Stomach smooth muscle (tissue), 2 donors: Measurements from ENCODE around the gene LGI4.

Source experiments
- H3K27ac ChIP-seq: one replicate; pipeline ENCODE4 v1.7.0; 2013; ENCODE audit warnings: mild to moderate bottlenecking, low read length, inconsistent platforms
- H3K27me3 ChIP-seq, 2 donors: one replicate each; pipeline ENCODE4 v1.7.0; 2013; ENCODE audit warnings: low read length in 2 of 2; ENCODE audit not compliant: insufficient read depth in 2 of 2, control insufficient read depth in 1 of 2
- H3K36me3 ChIP-seq, 2 donors: one replicate each; pipeline ENCODE4 v1.7.0; 2013; ENCODE audit warnings: low read length in 2 of 2; ENCODE audit not compliant: control insufficient read depth in 2 of 2, insufficient read depth in 2 of 2
- H3K4me1 ChIP-seq: one replicate; pipeline ENCODE4 v1.7.0; 2013; ENCODE audit warnings: low read length; ENCODE audit not compliant: control insufficient read depth, insufficient read depth
- H3K4me3 ChIP-seq, 2 donors: one replicate each; pipeline ENCODE4 v1.7.0; 2013; ENCODE audit warnings: low read length in 2 of 2
- H3K9ac ChIP-seq, 2 donors: one replicate each; pipeline ENCODE4 v1.7.0; 2013; ENCODE audit warnings: low read length in 2 of 2, mild to moderate bottlenecking in 1 of 2
- H3K9me3 ChIP-seq, 2 donors: one replicate each; pipeline ENCODE4 v1.7.0; 2013; ENCODE audit warnings: low read length in 2 of 2; ENCODE audit not compliant: control insufficient read depth in 2 of 2
- donor health status: healthy.
- donor health status: Pancreatic carcinoma.

Gene LGI4

DNA sequence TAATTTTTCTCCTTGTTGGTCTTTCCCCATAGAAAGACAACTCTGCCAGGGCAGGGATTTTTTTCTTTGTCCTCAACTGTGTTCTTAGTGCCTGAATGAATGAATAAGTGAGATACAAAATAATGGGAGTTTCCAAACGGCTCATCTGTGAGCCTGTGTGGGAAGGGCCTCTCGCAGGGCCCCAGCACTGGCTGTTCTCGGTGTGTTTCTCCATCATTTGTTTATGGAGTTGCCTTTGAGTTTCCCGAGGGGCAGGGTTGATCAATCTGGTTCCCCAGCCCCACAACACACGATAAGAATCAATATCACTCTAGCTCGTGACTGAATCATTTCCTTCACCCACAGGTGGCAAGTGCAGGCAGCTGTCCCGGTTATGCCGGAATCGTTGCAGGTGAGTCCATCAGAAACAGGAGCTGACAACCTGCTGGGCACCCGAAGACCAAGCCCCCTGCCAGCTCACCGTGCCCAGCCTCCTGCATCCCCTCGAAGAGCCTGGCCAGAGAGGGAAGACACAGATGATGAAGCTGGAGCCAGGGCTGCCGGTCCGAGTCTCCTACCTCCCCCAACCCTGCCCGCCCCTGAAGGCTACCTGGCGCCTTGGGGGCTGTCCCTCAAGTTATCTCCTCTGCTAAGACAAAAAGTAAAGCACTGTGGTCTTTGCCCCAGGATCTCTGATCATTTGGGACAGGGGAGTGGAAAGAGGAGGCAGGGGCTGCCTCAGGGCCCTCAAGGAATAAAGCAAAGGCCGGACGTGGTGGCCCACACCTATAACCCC is 34.5 kb upstream of the LGI4 start:
- Histone ChIP-seq H3K9ac (no peak overlapping the region), H3K4me1 (no peaks in the 10 kb centered on the region), H3K27me3 (peaks cover 0 to 2% of the 10 kb centered on the region in 2 donors), H3K9me3 (peaks cover 13% of the 10 kb centered on the region in 2 donors), H3K4me3 (no peak overlapping the region), H3K36me3 (peaks cover 4 to 7% of the 10 kb centered on the region in 2 donors), H3K27ac (no peak overlapping the region)

DNA sequence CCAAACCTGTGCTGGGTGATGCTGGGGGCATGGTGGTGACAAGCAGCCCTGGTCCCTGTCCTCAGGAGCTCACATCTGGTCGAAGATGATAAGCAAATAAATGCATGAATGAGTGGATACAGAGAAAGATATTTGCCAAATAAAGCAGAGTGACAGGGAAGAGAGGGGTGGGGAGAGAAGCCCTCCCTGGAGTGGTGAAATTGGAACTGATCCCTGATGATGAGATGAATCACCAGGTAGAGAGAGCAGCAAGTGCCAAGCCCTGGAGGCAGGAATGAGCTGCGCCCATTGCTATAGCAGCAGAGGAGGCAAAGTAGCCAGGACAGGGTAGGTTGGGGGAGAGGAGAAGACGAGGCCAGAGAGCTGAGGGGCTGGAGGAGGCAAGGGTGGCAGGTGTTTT is 33.3 kb upstream of the LGI4 start:
- Histone ChIP-seq H3K36me3 (peaks cover 4 to 9% of the 10 kb centered on the region in 2 donors), H3K4me3 (no peak overlapping the region), H3K27ac (no peak overlapping the region), H3K27me3 (peaks cover 0 to 2% of the 10 kb centered on the region in 2 donors), H3K9ac (no peak overlapping the region), H3K9me3 (peaks cover 14 to 17% of the 10 kb centered on the region in 2 donors), H3K4me1 (no peaks in the 10 kb centered on the region)

- no peak overlapping the region for H3K4me3 ChIP-seq
- no peak overlapping the region for H3K9ac ChIP-seq
- no peak overlapping the region for H3K27ac ChIP-seq
- peaks cover 14 to 20% of the 10 kb centered on the region in 2 donors for H3K9me3 ChIP-seq
- H3K27me3 ChIP-seq = peaks cover 0 to 2% of the 10 kb centered on the region in 2 donors
- no peaks in the 10 kb centered on the region for H3K4me1 ChIP-seq
- H3K36me3 ChIP-seq = peaks cover 5 to 9% of the 10 kb centered on the region in 2 donors
Measured at GRCh38 chr19:35167251-35168119, 32.6 kb upstream of the LGI4 start.

DNA sequence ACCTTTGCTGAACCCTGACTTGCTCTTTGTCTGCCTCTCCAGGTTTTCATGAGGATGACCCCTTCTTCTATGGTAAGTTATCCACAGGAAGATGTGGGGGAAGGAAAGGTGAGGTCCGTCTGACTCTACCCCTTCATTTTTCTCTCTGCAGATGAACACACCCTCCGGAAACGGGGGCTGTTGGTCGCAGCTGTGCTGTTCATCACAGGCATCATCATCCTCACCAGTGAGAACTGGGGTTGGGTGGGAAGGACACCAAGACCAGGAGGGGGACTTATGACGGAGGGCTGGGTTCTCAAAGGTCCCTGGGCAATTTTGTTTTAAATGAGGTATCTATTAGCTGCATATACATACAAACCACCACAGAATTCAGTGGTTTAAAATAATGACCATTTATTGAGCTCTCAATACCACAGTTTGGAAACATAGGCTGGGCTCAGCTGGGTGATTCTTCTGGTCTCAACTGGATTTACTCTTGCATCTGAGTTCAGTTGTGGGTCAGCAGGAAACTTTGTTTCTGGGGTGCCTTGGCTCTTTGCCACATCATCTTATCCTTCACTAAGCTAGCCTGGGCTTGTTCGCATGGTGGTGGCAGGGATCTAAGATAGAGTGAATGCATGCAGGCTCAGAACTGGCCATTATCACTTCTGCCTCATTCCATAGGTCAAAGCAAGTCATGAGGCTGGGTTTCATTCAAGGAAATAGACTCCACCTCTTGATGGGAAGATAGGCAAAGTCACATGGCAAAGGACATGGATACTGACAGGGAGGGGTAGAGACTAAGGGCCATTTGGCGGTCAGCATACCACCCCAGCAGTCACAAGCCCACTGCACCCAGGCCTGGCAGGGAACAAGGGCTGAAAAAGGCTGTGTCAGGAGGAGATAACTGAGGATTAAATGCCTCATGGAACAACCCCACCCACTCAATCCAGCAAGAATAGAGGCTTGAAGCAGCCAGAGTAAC is 31.5 kb upstream of the LGI4 start:
- no peak overlapping the region for H3K9ac ChIP-seq
- no peak overlapping the region for H3K27ac ChIP-seq
- H3K4me3 ChIP-seq = no peak overlapping the region
- H3K27me3 ChIP-seq = peaks cover under 1 to 2% of the 10 kb centered on the region in 2 donors
- peaks cover 17 to 22% of the 10 kb centered on the region in 2 donors for H3K9me3 ChIP-seq
- peaks cover 7 to 9% of the 10 kb centered on the region in 2 donors for H3K36me3 ChIP-seq
- no peaks in the 10 kb centered on the region for H3K4me1 ChIP-seq

DNA sequence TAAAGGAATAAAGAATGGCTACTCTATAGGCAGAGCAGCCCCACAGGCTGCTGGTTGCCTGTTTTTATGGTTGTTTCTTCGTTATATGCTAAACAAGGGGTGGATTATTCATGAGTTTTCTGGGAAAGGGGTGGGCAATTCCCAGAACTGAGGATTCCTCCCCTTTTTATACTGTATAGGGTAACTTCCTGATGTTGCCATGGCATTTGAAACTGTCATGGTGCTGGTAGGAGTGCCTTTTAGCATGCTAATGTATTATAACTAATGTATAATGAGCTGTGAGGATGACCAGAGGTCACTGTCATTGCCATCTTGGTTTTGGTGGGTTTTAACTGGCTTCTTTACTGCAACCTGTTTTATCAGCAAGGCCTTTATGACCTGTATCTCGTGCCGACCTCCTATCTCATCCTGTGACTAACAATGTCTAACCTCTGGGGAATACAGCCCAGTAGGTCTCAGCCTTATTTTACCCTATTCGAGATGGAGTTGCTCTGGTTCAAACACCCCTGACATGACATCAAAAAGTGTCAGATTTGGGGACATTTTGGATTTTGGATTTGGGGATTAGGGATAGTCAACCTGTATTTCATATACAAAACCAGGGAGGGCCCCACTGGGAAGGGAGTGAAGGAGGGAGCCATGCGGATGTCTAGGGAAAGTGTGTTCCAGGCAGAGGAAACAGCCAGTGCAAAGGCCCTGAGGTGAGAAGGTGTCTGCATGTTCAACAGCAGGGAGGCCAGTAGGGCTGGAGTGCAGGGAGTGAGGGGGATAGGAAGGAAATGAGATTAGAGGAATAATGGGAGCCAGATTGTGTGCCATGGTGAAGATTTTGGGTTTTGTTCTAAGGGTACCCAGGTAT is 30.6 kb upstream of the LGI4 start:
- no peak overlapping the region for H3K4me3 ChIP-seq
- H3K27me3 ChIP-seq = peaks cover 2% of the 10 kb centered on the region in 2 donors
- H3K36me3 ChIP-seq = peaks cover 7 to 9% of the 10 kb centered on the region in 2 donors
- no peak overlapping the region for H3K27ac ChIP-seq
- H3K9me3 ChIP-seq = peaks cover 17 to 22% of the 10 kb centered on the region in 2 donors
- no peaks in the 10 kb centered on the region for H3K4me1 ChIP-seq
- H3K9ac ChIP-seq = no peak overlapping the region

GRCh38 chr19:35164418-35164817 is 29.6 kb upstream of the LGI4 start:
- Histone ChIP-seq H3K36me3 (peaks cover 7 to 9% of the 10 kb centered on the region in 2 donors), H3K4me3 (no peak overlapping the region), H3K27ac (no peak overlapping the region), H3K9ac (no peak overlapping the region), H3K27me3 (peaks cover 2% of the 10 kb centered on the region in 2 donors), H3K4me1 (no peaks in the 10 kb centered on the region), H3K9me3 (peaks cover 17 to 22% of the 10 kb centered on the region in 2 donors)

- Histone ChIP-seq H3K27me3 (peaks cover 0 to 2% of the 10 kb centered on the region in 2 donors), H3K4me3 (no peak overlapping the region), H3K9me3 (peaks cover 17 to 22% of the 10 kb centered on the region in 2 donors), H3K36me3 (peaks cover 7 to 9% of the 10 kb centered on the region in 2 donors), H3K4me1 (no peaks in the 10 kb centered on the region), H3K27ac (no peak overlapping the region), H3K9ac (no peak overlapping the region)
Measured at GRCh38 chr19:35162471-35163326, 27.8 kb upstream of the LGI4 start.

GRCh38 chr19:35161434-35161743 is 26.5 kb upstream of the LGI4 start:
- Histone ChIP-seq H3K4me3 (no peak overlapping the region), H3K36me3 (peaks cover 5 to 7% of the 10 kb centered on the region in 2 donors), H3K27ac (no peak overlapping the region), H3K27me3 (peaks cover 2 to 3% of the 10 kb centered on the region in 2 donors), H3K9ac (no peak overlapping the region), H3K9me3 (peaks cover 11 to 19% of the 10 kb centered on the region in 2 donors), H3K4me1 (no peaks in the 10 kb centered on the region)
